ENCODE results near the gene LSM4. TPM values are rescaled to one million over a fixed set of nuclear protein-coding genes. Genes with fewer than 3 reads are reported as not detected.
A peak's percentile ranks its signal among the peaks of the same experiment; 100 is the strongest.

The LSM4 gene
- total and polyA plus RNA-seq, 7 donors, result 89.1 to 285 (median 144) TPM

- DNase-seq, result no peak
- intact Hi-C loops (cut with DNase I), result loop anchor here (5.0 kb wide), 2 partner anchors 65 to 70 kb away; no protein-coding TSS in a partner anchor
- Histone ChIP-seq H3K4me1 (peaks cover 0 to 22% (median 12%) of the 10 kb centered on the region in 4 donors), H3K4me3 (no peak overlapping the region), H3K9me3 (no peaks in the 10 kb centered on the region), H3K27ac (peak overlapping the region in 3 of 4 donors; percentile 79 to 89 (median 82)), H3K27me3 (no peaks in the 10 kb centered on the region), H3K36me3 (peaks cover 0 to 7% (median 0%) of the 10 kb centered on the region in 4 donors)
- TF ChIP-seq, protein P1, sequence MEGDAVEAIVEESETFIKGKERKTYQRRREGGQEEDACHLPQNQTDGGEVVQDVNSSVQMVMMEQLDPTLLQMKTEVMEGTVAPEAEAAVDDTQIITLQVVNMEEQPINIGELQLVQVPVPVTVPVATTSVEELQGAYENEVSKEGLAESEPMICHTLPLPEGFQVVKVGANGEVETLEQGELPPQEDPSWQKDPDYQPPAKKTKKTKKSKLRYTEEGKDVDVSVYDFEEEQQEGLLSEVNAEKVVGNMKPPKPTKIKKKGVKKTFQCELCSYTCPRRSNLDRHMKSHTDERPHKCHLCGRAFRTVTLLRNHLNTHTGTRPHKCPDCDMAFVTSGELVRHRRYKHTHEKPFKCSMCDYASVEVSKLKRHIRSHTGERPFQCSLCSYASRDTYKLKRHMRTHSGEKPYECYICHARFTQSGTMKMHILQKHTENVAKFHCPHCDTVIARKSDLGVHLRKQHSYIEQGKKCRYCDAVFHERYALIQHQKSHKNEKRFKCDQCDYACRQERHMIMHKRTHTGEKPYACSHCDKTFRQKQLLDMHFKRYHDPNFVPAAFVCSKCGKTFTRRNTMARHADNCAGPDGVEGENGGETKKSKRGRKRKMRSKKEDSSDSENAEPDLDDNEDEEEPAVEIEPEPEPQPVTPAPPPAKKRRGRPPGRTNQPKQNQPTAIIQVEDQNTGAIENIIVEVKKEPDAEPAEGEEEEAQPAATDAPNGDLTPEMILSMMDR (IDR thresholded peaks at IDR 0.05), result no peak
- TF ChIP-seq POLR2AphosphoS5 (IDR thresholded peaks at IDR 0.05) (no peak), POLR2A (IDR thresholded peaks at IDR 0.05) (no peak), EP300 (IDR thresholded peaks at IDR 0.05) (no peak)
- WGBS, 2 donors, result 83% methylated on average over 8 of the region's 8 CpGs
These were observed 19.3 kb upstream of the LSM4 start for GRCh38 chr19:18342090-18342632.

- Histone ChIP-seq H3K9me3 (no peaks in the 10 kb centered on the region), H3K4me1 (peaks cover 0 to 22% (median 12%) of the 10 kb centered on the region in 4 donors), H3K4me3 (peak overlapping the region; percentile 75 to 86 (median 82)), H3K27me3 (no peaks in the 10 kb centered on the region), H3K27ac (peak overlapping the region; percentile 78 to 89 (median 80)), H3K36me3 (peaks cover 0 to 7% (median 0%) of the 10 kb centered on the region in 4 donors)
- intact Hi-C loops (cut with DNase I), result loop anchor here (5.0 kb wide), 2 partner anchors 64 to 71 kb away; no protein-coding TSS in a partner anchor
- TF ChIP-seq POLR2A (IDR thresholded peaks at IDR 0.05), result peak in 1 of 2 donors; percentile 6
- no peak for TF ChIP-seq EP300 (IDR thresholded peaks at IDR 0.05)
- TF ChIP-seq POLR2AphosphoS5 (IDR thresholded peaks at IDR 0.05), result peak in 1 of 4 donors; percentile 14
- 0 to 2% methylated on average over 18 of the region's 18 CpGs for WGBS, 2 donors
- peak; percentile 83 for DNase-seq
These were observed 18.4 kb upstream of the LSM4 start for GRCh38 chr19:18340990-18341868.

GRCh38 chr19:18340190-18340989, 17.5 kb upstream of the LSM4 start, which contains the start of gene PGPEP1:
TSS of gene PGPEP1 (plus strand) at chr19:18340598. CDS start at chr19:18340682, 84 bp downstream.
- 3 to 4% methylated on average over 69 of the region's 69 CpGs for WGBS, 2 donors
- intact Hi-C loops (cut with DNase I), result loop anchor here (5.0 kb wide), 2 partner anchors 63 to 72 kb away; no protein-coding TSS in a partner anchor
- Histone ChIP-seq H3K27me3 (no peaks in the 10 kb centered on the region), H3K4me3 (peak within 1 kb of the TSS; percentile 75 to 86 (median 82)), H3K9me3 (no peaks in the 10 kb centered on the region), H3K36me3 (peaks cover 0 to 4% (median 0%) of the 10 kb centered on the region in 4 donors), H3K27ac (peak within 1 kb of the TSS; percentile 78 to 89 (median 80)), H3K4me1 (peaks cover 0 to 22% (median 12%) of the 10 kb centered on the region in 4 donors)
- DNase-seq, result peak; percentile 80
- TF ChIP-seq POLR2AphosphoS5 (IDR thresholded peaks at IDR 0.05) (peak; percentile 38 to 79 (median 77)), POLR2A (IDR thresholded peaks at IDR 0.05) (peak; percentile 27 to 49), EP300 (IDR thresholded peaks at IDR 0.05) (no peak)
- TF ChIP-seq, protein P1 (IDR thresholded peaks at IDR 0.05), result no peak

- Histone ChIP-seq H3K27ac (peak overlapping the region; percentile 78 to 89 (median 80)), H3K36me3 (no peaks in the 10 kb centered on the region), H3K4me3 (peak overlapping the region; percentile 75 to 86 (median 82)), H3K4me1 (peaks cover 0 to 22% (median 12%) of the 10 kb centered on the region in 4 donors), H3K9me3 (no peaks in the 10 kb centered on the region), H3K27me3 (no peaks in the 10 kb centered on the region)
- TF ChIP-seq, protein P1 (IDR thresholded peaks at IDR 0.05), result no peak
- TF ChIP-seq EP300 (IDR thresholded peaks at IDR 0.05), result no peak
- no peak for TF ChIP-seq POLR2AphosphoS5 (IDR thresholded peaks at IDR 0.05)
- no peak for TF ChIP-seq POLR2A (IDR thresholded peaks at IDR 0.05)
- intact Hi-C loops (cut with DNase I), result loop anchor here (5.0 kb wide), 2 partner anchors 62 to 73 kb away; no protein-coding TSS in a partner anchor
- WGBS, 2 donors, result 28 to 59% methylated on average over 6 of the region's 6 CpGs
- no peak for DNase-seq
These were observed 16.8 kb upstream of the LSM4 start for GRCh38 chr19:18339723-18340122.

All from sigmoid colon (tissue), 7 donors.